Omental fat pad (tissue), 4 donors: ENCODE data around the gene SMARCD3. TPM values are rescaled to one million over a fixed set of nuclear protein-coding genes. Genes with fewer than 3 reads are reported as not detected.

Experiments
- ATAC-seq: fragments of 150-250 bp; one replicate; pipeline ENCODE4 v1.9.1; 2016; ENCODE audit warnings: mild to moderate bottlenecking, moderate library complexity; ENCODE audit not compliant: low FRiP score
- DNase-seq: peaks from one replicate; pipeline ENCODE4 v3.0.0-alpha.2; 2019; ENCODE audit warnings: low spot score
- total RNA-seq, 4 donors: library from RNA; depleted of rRNA; stranded (reverse); fragments of >200 nt; gene quantifications; one replicate each; pipeline ENCODE4 v1.1.0, GENCODE V29; 2016
- TF ChIP-seq, protein P1 (sequence below), 3 donors: fragments of 450-650 bp; IDR thresholded peaks; one replicate each; pipeline ENCODE4 v1.5.1; 2016 to 2017; ENCODE audit warnings: antibody characterized with exemption in 3 of 3, mild to moderate bottlenecking in 3 of 3, moderate library complexity in 2 of 3

SMARCD3 gene
- total RNA-seq, 4 donors from 2014 or later, result 19.7 to 57.5 (median 31.2) TPM

DNA sequence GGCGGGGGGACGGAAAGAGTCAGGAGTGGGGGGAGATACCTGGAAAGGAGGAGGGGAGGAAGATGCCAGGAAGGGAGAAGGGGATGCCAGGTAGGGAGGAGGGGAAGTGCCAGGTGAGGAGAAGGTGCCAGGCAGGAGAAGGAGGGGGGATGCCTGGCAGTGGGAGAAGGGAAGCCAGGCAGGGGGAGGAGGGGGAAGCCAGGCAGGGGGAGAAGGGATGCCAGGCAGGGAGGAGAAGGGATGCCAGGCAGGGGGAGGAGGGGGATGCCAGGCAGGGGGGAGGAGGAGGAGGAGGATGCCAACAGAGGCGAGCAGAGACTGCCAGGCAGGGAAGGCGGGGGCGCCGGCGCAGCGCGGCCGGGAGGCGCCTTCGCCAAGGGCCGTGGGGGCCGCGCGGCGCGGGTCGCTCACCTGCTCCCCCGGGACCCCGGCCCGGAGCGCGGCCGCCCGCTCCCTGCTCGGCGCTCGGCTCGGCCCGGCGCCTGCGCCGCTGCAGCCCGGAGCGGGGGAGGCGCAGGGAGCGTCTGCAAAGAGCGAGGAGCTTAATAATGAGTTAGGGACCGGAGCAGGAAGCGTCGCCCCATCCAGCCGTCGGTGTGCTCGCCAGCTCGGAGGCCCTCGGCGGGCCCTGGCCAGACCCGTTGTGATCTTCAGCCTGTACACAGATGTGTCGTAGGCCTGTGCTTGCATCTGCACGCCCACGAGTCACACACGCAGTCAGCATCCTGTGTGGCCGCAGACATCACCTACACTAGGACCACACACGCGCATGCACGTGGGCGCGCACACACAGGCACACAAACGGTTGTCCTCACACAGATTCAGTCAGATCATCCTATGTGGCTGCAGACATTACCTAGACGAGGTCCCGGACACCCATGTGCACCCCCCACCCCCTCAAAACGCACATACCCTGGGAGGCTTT lies 28.4 kb upstream of the SMARCD3 start:
- TF ChIP-seq, protein P1, sequence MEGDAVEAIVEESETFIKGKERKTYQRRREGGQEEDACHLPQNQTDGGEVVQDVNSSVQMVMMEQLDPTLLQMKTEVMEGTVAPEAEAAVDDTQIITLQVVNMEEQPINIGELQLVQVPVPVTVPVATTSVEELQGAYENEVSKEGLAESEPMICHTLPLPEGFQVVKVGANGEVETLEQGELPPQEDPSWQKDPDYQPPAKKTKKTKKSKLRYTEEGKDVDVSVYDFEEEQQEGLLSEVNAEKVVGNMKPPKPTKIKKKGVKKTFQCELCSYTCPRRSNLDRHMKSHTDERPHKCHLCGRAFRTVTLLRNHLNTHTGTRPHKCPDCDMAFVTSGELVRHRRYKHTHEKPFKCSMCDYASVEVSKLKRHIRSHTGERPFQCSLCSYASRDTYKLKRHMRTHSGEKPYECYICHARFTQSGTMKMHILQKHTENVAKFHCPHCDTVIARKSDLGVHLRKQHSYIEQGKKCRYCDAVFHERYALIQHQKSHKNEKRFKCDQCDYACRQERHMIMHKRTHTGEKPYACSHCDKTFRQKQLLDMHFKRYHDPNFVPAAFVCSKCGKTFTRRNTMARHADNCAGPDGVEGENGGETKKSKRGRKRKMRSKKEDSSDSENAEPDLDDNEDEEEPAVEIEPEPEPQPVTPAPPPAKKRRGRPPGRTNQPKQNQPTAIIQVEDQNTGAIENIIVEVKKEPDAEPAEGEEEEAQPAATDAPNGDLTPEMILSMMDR (IDR thresholded peaks at IDR 0.05), result no peak
- peak; percentile 49 for ATAC-seq

DNA sequence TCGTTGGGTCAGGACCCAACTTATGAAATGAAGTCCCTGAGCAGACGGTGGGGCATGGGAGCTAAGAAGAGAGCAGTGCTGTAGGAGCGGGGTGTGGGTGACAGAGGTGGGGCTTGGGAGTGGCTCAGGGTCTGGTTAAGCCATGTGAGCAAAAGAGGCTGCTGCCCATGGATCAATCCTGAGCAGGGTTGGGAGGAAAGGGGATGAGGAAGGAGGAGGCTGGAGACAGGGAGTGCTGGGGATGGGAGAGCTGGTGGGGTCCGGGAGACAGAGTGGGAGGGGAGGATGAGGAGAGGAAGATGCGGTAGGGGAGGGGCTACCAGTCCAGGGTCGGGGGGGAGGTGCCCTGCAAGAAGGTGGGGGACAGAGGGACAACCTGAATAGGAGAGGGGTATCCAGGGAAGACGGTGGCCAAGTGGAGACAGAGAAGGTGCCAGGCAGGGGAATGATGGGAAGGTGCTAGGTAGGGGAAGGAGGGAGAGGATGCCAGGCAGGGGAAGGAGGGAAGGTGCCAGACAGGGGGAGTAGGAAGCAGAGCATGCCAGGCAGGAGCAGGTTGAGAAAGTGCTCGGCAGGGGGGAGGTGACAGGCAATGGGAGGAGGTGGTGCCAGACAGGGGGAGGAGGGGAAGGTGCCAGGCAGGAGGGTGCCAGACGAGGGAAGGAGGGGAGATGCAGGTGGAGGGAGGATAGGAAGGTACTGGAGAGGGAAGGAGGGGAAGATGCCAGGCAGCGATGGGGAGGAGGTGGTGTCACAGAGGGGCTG lies 27.5 kb upstream of the SMARCD3 start:
- ATAC-seq (peak; percentile 39), DNase-seq (no peak)
- TF ChIP-seq, protein P1 (IDR thresholded peaks at IDR 0.05), result no peak

More for the DNA sequence above, 28.4 kb upstream of the SMARCD3 start:
- DNase-seq, result no peak

DNA sequence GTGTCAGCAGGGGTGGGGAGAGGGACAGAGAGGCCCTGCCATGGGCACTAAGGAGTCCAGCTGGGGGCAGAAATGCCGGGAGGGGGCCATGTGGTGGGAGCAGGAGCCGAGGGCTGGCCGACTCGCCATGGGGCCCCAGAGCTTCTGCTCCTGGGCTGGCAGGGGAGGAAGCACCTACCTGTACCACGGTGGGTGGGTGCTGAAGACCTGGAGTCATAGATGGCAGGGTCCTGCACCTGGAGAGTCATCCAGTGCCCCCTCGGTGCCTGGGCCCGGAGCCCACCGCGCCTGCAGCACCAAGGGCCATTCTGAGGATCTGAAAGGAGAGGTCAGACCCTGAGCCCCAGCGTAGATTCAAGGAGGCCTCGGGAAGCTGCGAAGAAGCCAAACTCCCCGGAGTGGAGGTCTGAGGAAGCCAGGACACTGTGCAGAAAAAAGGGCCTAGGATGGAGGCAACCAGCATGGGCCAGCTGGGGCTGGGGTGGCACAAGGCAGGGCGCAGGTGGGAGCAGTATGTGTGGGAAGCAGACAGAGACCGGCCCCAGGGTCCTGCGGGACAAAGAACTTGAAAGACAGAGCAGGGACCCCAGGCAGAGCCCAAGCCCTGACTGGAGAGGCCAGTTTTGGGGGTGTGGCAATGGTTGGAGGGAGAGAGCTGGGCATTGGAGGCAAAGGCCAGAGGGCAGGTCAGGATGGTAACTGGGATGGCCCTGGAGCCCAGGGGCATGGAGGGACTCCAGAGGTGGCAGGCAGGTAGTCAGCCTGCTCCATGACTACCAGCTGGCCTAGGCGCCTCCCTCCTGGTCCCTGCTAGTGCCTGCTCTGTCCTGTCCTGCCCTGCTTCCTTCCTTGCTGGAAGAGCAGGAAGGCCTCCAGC lies 26.7 kb upstream of the SMARCD3 start:
- TF ChIP-seq, protein P1 (IDR thresholded peaks at IDR 0.05), result no peak
- DNase-seq, result no peak
- no peak for ATAC-seq

- DNase-seq (no peak), ATAC-seq (no peak)
- TF ChIP-seq, protein P1 (IDR thresholded peaks at IDR 0.05), result no peak
These were observed 25.9 kb upstream of the SMARCD3 start for GRCh38 chr7:151274396-151274795.

DNA sequence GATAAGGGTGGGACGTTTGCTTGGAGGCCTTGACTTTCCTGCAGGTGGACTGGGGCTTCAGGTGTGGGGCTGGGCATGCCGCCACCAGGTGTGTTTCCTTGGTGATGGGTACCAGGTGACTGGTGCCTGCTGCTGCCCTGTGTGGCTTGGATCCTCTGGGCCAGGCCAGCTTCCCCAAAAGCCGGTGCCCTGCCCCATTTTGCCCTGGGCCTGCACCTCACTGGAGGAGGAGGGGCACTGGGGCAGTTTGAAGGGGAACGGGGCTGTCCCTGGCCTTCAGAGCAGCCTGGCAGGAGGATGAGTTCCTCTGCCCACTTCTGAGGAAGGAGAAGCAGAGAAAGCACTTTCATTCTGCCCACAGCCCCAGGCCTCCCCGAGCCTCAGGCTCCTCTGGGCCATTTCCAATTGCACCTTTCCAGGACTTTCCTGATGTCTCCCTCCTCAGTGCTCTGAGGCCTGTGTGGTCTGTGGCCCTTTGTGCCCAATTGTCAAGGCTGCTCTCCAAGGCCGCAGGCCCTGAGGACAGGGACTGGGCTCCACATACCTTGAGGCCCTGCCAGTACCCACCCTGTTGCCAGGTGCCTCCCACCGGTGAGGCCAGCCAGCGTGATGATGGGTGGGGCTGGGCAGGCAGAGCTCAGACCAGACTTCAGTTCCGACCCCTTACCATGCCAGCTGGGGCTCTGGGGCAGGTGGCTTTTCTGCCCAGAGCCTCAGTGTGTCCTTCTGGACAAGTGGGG lies 25.3 kb upstream of the SMARCD3 start:
- TF ChIP-seq, protein P1 (IDR thresholded peaks at IDR 0.05), result no peak
- ATAC-seq (no peak), DNase-seq (no peak)

GRCh38 chr7:151272877-151273276 lies 24.4 kb upstream of the SMARCD3 start:
- DNase-seq, result no peak
- no peak for ATAC-seq
- TF ChIP-seq, protein P1 (IDR thresholded peaks at IDR 0.05), result no peak
